ENCODE results near the gene CRHR1.

DNA sequence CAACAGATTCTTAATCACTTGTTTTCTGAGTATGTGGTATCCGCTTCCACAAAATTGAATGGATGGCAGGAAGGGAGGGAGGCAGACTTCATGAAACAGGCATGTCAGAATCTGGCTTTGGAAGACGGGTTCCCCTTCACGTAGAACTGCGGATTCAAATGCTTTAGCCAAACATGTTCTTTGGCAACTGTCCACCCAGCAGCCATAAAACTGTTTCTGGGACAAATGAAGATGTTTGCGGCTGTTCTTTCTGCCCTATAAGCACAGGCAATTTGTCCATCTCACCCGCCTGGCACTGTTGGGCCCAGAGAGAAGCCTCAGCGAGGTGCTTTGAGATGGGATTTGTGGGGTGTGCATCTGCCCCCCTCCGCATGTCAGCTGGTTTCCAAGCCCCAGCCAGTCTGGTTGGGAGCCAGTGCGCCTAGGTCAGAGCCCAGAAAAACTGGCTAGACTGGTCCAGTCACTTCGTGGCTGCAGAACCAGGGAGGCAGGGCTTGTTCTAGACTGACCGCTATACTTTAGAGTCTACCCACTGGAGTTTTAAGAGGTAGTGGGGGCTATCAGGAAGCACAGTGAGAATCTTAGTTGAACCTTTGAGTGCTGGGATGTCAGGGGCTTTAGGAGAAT is 6.3 kb downstream of the CRHR1 start:
- no peak for TF ChIP-seq CTCF (IDR thresholded peaks at IDR 0.05)
- no peak for TF ChIP-seq POLR2A (IDR thresholded peaks at IDR 0.05)

All from uterus (tissue), 2 donors.